Astrocyte of the cerebellum (primary cell): ENCODE data around the gene SMYD3.

Experiments used
- DNase-seq: peaks from one replicate; pipeline ENCODE4 v3.0.0-alpha.2; 2011; ENCODE audit warnings: low read depth
- H3K4me3 ChIP-seq: 2 replicates; pipeline ENCODE4 v1.5.1; 2011; ENCODE audit warnings: mild to moderate bottlenecking, low read depth, low read length, moderate library complexity
- CTCF ChIP-seq: IDR thresholded peaks from 2 replicates; pipeline ENCODE4 v1.5.1; 2012; ENCODE audit warnings: low read length, low read depth, moderate library complexity, mild to moderate bottlenecking; ENCODE audit errors: missing control alignments
- in situ Hi-C: cut with HindIII; loops from 2 replicates; pipeline ENCODE4 v1.10.0; 2017; ENCODE audit warnings: low sequenced_read_pairs

SMYD3 gene

GRCh38 chr1:246350745-246351144 is 156.3 kb downstream of the SMYD3 start:
- in situ Hi-C loops: loop anchor here (5.0 kb wide), 1 partner anchor 53 kb away; no protein-coding TSS in a partner anchor

GRCh38 chr1:246343937-246344336 is 163.1 kb downstream of the SMYD3 start:
- TF ChIP-seq CTCF: no peak
- no peak overlapping the region for H3K4me3 ChIP-seq
- no peak for DNase-seq
- in situ Hi-C loops: no loop called here

More at GRCh38 chr1:246350745-246351144, 156.3 kb downstream of the SMYD3 start:
- DNase-seq: no peak
- H3K4me3 ChIP-seq: no peak overlapping the region
- TF ChIP-seq CTCF: no peak

GRCh38 chr1:246343251-246343650 is 163.8 kb downstream of the SMYD3 start:
- in situ Hi-C loops: no loop called here
- no peak for DNase-seq

GRCh38 chr1:246338546-246338945 is 168.5 kb downstream of the SMYD3 start:
- in situ Hi-C loops: no loop called here
- TF ChIP-seq CTCF: no peak
- H3K4me3 ChIP-seq: no peak overlapping the region
- DNase-seq: no peak

More at GRCh38 chr1:246343251-246343650, 163.8 kb downstream of the SMYD3 start:
- TF ChIP-seq CTCF: no peak
- H3K4me3 ChIP-seq: no peak overlapping the region

- in situ Hi-C loops: no loop called here
- no peak for TF ChIP-seq CTCF
These were observed 169.0 kb downstream of the SMYD3 start for GRCh38 chr1:246338098-246338497.

GRCh38 chr1:246335151-246335550 is 171.9 kb downstream of the SMYD3 start:
- no peak for TF ChIP-seq CTCF
- DNase-seq: no peak
- H3K4me3 ChIP-seq: no peak overlapping the region
- in situ Hi-C loops: no loop called here

More at GRCh38 chr1:246338098-246338497, 169.0 kb downstream of the SMYD3 start:
- no peak for DNase-seq
- no peak overlapping the region for H3K4me3 ChIP-seq

GRCh38 chr1:246333855-246334254 is 173.2 kb downstream of the SMYD3 start:
- in situ Hi-C loops: no loop called here
- DNase-seq: no peak
- H3K4me3 ChIP-seq: no peak overlapping the region
- no peak for TF ChIP-seq CTCF
